GM19023 (cell line): ENCODE results near the gene GTF2H2C_2.
"Not testable (repeated sequence)": the region's sequence is repeated elsewhere in the genome, so short reads cannot be mapped to it uniquely, and the experiment has no call there.

ENCODE experiments used
- ATAC-seq: cut with Tn5 transposase; IDR thresholded peaks from one replicate; pipeline ENCODE4 v1.9.1; 2021; ENCODE audit warnings: mild to moderate bottlenecking, moderate library complexity; ENCODE audit not compliant: unreplicated experiment

GTF2H2C_2 gene

DNA sequence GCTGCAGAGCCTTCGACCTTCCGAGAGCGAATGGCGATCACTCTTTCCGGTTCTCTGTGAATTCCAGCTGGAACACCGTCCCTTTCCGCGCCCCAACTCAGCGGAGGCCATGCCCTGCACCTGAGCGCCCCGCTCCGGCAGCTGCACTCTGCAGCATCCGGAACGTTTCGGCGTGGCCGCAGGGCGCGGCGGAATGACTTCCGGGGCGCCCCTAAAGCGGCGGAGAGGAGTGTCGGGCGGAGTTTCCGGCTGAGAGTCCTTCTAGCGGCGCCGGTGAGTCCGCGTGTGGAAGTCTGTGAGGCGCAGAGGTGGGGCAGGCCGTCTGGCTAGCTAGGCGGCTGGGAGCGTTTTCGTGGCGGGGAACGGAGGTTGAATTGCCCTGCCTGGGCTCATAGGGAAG lies at the start of gene GTF2H2C_2:
Gene GTF2H2C_2, plus strand, starts transcription at position 252 of the 400 bp plus-strand sequence.
- peak; percentile 98 for ATAC-seq

DNA sequence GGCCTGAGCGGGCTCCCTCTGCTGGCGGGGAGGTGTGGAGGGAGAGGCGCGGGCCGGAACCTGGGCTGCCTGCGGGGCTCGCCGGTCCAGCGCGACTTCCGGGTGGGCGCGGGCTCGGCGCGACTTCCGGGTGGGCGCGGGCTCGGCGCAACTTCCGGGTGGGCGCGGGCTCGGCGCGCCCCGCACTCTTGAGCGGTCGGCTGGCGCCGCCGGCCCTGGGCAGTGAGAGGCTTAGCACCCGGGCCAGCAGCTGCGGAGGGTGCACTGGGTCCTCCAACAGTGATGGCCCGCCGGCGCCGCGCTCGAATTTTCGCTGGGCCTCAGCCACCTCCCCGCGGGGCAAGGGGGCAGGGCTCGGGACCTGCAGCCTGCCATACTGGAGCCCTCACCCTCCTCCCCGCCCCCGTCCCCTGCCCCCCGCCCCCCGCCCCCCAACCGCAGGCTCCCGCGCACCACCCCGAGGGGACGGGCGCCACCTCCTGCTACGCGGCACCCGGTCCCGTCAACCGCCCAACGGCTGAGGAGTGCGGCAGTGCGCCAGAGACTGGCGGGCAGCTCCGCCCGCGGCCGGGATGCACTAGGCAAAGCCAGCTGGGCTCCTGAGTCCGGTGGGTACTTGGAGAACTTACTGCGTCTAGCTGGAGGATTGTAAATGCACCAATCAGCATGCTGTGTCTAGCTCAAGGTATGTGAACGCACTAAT lies 14.0 kb upstream of the GTF2H2C_2 start:
- not testable (repeated sequence) for ATAC-seq

DNA sequence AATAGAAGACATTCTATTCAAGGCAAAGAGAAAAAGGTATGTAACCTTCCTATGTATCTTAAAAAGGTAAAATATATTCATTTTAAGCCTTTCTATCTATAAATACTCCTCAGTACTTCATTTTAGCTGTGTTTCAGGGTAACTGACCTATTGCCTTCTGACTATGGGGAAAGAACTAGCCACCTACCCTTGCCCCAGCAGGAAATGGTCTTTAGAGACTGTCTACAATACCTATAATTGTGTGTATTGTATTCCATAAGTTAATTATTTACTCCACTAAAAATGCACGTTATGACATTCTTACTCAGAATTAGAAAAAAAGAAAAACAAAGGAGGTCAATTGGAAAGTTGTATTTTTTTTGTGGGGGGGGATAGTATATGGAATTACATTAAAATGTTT lies 6.2 kb downstream of the GTF2H2C_2 start:
- ATAC-seq = not testable (repeated sequence)

DNA sequence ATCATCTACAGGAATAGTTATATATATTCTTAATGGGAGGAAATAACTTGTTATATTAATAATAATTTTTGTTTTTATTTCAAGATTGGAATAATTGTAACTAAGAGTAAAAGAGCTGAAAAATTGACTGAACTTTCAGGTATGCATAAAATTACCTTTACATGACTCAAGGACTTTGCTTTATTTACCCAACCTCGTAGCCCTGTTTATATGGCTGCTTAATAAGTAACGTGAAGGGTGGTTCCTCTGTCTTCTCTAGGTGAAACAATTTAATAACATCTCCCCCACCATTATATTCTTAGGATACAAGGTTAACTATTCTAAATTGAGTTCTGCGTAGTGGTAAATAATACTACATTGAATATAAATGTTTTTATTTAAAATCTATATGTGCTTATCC lies 8.0 kb downstream of the GTF2H2C_2 start:
- ATAC-seq = not testable (repeated sequence)

DNA sequence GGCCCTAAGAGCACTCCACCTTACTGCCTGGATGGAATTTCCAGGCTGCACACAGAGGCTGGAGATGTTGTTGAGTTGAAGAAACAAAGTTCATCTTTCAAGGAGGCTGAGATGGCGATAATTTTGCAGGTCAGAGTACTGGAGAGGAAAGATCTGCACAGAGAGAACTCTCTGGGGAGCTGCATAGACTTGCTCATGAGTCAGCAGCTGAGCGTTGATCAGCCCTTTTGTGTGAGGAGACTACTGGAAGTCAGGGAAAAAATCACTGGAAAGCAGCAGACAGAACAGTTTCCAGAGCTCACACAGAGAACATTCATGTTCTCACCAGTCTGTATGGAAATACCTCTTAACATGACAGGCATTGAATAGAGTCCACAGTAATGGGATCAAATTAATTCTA lies 23.4 kb downstream of the GTF2H2C_2 start:
- ATAC-seq = not testable (repeated sequence)

DNA sequence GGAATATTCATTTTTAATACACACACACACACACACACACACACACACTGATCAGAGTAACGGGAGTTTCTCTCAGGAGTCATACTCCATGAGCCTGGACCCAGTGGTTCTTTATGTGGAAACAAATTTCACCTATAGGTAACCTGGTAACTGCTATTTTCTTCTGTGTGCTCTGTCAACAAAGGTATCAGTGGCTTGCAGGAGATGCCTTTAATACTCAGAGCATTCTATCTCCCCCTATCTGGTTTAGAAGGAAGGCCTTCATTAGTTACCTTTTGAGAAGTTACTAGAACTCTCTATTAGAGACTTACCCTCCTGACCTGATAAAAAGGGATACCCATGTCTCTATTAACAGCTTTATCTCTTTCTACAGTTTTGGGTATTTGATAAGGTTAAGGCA lies 34.4 kb downstream of the GTF2H2C_2 start:
- ATAC-seq = not testable (repeated sequence)

DNA sequence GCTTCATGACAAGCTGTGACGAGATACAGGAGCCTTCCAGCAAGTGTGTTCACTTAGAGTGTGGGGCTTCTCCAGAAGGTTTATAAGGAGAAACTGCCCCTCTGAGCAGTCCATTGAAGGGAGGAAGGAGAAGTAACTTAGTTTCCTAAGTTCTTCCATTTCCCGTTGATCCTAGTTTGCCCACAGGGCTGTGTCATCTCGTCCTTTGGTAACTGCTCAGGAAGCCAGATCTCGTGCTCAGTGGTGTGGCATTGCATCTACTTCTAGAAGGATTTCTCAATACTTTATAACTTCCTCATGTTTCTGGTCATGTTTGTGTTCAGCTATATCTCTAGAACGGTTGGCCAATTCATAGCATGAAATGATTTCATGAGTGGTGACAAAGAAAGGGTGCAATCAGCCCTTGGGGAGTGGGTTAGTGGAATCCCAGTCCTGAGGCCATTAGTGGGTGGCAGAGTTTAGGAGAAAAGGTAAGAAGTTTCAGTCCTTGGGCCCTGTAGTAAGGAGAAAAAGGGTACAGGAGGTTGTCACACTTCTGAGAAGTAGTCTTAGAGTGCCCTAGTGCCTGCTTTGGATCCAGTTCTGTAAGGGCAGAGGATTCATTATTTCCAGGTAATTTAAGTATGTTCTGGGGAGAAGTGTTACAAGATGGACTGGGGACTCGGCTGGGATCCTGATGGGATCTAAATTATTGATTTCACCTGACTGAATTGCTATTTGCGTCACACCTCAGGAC lies 36.2 kb downstream of the GTF2H2C_2 start:
- ATAC-seq = not testable (repeated sequence)

DNA sequence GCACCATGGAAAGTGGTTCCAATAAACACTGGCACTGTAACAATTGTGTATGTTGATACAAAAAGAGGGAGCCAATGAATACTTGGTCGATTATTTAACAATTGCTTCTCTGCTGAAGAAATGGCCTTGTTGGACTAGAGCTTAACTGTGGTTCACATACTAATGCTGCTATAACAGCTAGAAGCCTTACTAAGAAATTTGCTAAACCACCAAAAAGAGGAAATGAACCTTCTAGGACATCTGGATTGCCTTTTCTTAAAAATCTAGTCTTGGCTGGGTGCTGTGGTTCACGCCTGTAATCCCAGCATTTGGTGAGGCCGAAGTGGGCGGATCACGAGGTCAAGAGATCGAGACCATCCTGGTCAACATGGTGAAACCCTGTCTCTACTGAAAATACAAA lies 41.9 kb downstream of the GTF2H2C_2 start:
- ATAC-seq = peak; percentile 70

DNA sequence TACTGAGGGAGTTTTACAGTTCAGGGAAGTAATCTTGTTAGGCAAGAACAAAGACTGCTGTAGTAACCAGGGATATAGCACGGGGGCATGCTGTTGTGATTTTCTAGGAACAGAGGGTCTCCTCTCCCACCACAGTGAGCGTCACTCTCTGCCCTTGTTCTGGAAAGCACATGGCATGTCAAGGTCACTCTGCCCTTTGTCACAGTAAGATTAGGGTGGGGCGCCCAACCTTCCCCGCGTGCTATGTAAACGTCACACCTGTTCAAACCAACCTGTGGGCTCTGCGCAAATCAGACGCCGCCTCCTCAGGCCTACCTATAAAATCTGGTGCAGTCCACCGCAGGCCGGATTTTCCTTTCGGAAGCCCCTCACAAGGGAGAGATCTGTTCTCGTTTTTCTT lies 44.0 kb downstream of the GTF2H2C_2 start:
- not testable (repeated sequence) for ATAC-seq

DNA sequence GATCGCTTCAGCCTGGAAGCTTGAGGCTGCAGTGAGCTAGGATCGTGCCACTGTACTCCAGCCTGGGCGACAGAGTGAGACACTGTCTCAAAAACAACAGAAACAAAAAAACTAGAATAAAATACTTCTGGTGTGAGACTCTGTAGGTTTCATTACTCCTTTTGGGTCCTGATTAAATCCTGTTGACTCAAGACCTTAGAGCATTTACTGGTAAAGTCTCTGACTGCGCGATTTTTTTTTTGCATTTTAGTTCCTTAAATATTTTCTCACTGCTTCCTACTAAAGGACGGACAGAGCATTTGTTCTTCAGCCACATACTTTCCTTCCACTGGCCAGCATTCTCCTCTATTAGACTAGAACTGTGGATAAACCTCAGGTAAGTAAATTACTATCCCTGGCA lies 46.8 kb downstream of the GTF2H2C_2 start:
- not testable (repeated sequence) for ATAC-seq

DNA sequence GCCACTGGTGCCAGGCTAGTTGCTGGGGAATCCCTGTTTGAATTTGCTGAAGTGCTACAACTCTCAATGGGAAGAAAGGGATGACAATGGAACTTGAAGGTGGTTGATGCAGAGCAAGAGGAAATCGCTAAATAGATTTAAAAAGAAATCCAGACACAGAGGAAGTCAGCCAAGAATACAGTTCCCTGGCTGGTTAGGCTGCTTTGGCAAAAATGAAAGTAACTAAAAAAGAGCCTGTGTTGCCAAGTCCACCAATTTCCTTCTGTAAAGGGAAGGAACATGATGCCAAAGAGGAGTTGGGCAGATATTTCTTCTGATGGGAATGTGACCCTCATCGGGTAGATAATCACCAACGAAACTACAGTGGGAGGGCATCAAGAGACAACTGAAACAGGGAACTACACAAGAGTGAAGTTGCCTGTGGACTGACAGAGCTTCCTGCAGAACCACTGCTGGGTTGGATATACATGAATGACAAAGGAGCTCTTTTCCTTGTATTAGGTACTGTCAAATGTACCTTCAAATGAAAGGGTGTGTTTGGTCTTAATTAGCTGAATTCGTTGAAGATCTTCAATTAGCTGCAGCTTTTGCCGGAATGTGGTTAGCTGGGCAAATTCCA lies 49.0 kb downstream of the GTF2H2C_2 start:
- not testable (repeated sequence) for ATAC-seq

DNA sequence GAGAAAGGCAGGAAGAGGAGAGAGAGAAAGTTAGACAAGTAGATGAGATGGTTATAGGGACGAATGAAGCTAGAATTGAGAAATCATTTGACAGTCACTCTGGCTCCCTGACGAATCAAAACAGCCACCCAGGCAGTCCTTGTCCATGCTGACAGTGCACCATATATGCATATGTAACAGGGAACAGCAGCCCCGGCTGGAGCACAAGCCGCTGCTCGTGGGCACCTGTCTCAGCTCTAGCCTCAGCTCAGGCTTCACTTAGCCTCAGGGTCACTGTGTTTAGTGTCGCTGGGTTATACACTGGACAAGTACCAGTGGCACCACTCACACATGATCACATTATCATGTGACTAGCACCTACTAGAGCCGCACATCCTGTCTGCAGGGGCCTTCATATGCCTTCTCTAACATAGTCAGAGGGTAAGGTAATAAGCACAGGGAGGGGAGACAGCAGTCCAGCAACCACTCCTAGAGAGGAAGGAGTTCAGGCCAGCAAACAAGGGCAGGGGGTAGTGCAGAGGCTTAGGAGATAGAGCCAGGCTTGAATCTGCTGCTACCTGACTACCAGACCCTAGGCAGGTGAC lies 54.9 kb downstream of the GTF2H2C_2 start:
- not testable (repeated sequence) for ATAC-seq
